Thoracic aorta (tissue), 2 donors: Measurements from ENCODE around the gene DCHS1. TPM values are rescaled to one million over a fixed set of nuclear protein-coding genes. Genes with fewer than 3 reads are reported as not detected.
A peak's percentile ranks its signal among the peaks of the same experiment; 100 is the strongest.

Experiments used
- ATAC-seq: fragments of 150-250 bp; one replicate; pipeline ENCODE4 v1.8.0; 2017; ENCODE audit warnings: low read depth; ENCODE audit not compliant: insufficient number of reproducible peaks, low FRiP score
- DNase-seq: peaks from one replicate; pipeline ENCODE4 v3.0.0-alpha.2; 2020; ENCODE audit warnings: low spot score
- H3K27ac ChIP-seq, 2 donors: fragments of 200-600 bp; sonication (generic); 1 replicate in 1 of 2; 2 replicates in 1 of 2; pipeline ENCODE4 v1.5.1; 2016; ENCODE audit warnings: mild to moderate bottlenecking in 2 of 2, moderate library complexity in 2 of 2
- H3K27me3 ChIP-seq: fragments of 200-600 bp; sonication (generic); replicated peaks from 2 replicates; pipeline ENCODE4 v1.6.0; 2016; ENCODE audit warnings: mild to moderate bottlenecking; ENCODE audit not compliant: insufficient read depth
- H3K36me3 ChIP-seq: fragments of 200-600 bp; sonication (generic); one replicate; pipeline ENCODE4 v1.5.1; 2016
- H3K4me1 ChIP-seq, 2 donors: fragments of 200-600 bp; sonication (generic); 1 replicate in 1 of 2; 2 replicates in 1 of 2; pipeline versions ENCODE4 v1.5.1 to v1.6.0; 2016; ENCODE audit warnings: low read depth in 2 of 2, mild to moderate bottlenecking in 1 of 2; ENCODE audit not compliant: control insufficient read depth in 1 of 2
- H3K4me3 ChIP-seq: fragments of 200-600 bp; sonication (generic); 2 replicates; pipeline ENCODE4 v1.5.1; 2016; ENCODE audit warnings: mild to moderate bottlenecking
- H3K9me3 ChIP-seq: fragments of 200-600 bp; sonication (generic); 2 replicates; pipeline ENCODE4 v1.5.1; 2016
- CTCF ChIP-seq: fragments of 200-600 bp; sonication (generic); IDR thresholded peaks from one replicate; pipeline ENCODE4 v1.5.1; 2019; ENCODE audit warnings: antibody characterized with exemption
- total RNA-seq, 2 donors: library from RNA; depleted of rRNA; stranded (reverse); fragments of >200 nt; gene quantifications; one replicate each; pipeline versions ENCODE4 v1.1.0 to v1.2.3, GENCODE V29; 2016

Gene DCHS1
- total RNA-seq, 2 donors from 2014 or later, result 62.3 to 73.5 TPM

- Histone ChIP-seq H3K36me3 (no peaks in the 10 kb centered on the region), H3K4me1 (peaks cover 29 to 56% of the 10 kb centered on the region in 2 donors), H3K27me3 (no peaks in the 10 kb centered on the region), H3K9me3 (no peaks in the 10 kb centered on the region), H3K4me3 (no peak overlapping the region), H3K27ac (no peak overlapping the region)
- TF ChIP-seq CTCF, result no peak
- ATAC-seq, result no peak
- DNase-seq, result no peak
Observed at GRCh38 chr11:6650980-6651379, 4.6 kb downstream of the DCHS1 start.

GRCh38 chr11:6650104-6650503, 5.5 kb downstream of the DCHS1 start:
- no peak overlapping the region for H3K27ac ChIP-seq
- ATAC-seq (no peak), DNase-seq (no peak)
- peaks cover 33 to 62% of the 10 kb centered on the region in 2 donors for H3K4me1 ChIP-seq
- no peak overlapping the region for H3K4me3 ChIP-seq
- H3K9me3 ChIP-seq, result no peaks in the 10 kb centered on the region
- H3K27me3 ChIP-seq, result no peaks in the 10 kb centered on the region
- no peak for TF ChIP-seq CTCF
- no peaks in the 10 kb centered on the region for H3K36me3 ChIP-seq

GRCh38 chr11:6648501-6648900, 7.1 kb downstream of the DCHS1 start:
- H3K27ac ChIP-seq, result peak overlapping the region; percentile 76 to 83
- no peak for ATAC-seq
- H3K36me3 ChIP-seq, result no peaks in the 10 kb centered on the region

GRCh38 chr11:6647836-6648235, 7.8 kb downstream of the DCHS1 start:
- H3K9me3 ChIP-seq, result no peaks in the 10 kb centered on the region
- no peaks in the 10 kb centered on the region for H3K27me3 ChIP-seq
- peaks cover 29 to 42% of the 10 kb centered on the region in 2 donors for H3K4me1 ChIP-seq
- H3K4me3 ChIP-seq, result peak overlapping the region; percentile 35
- H3K36me3 ChIP-seq, result no peaks in the 10 kb centered on the region
- no peak for DNase-seq
- no peak for ATAC-seq
- no peak for TF ChIP-seq CTCF
- peak overlapping the region; percentile 76 to 83 for H3K27ac ChIP-seq

More at GRCh38 chr11:6648501-6648900, 7.1 kb downstream of the DCHS1 start:
- Histone ChIP-seq H3K4me3 (no peak overlapping the region), H3K4me1 (peaks cover 29 to 46% of the 10 kb centered on the region in 2 donors), H3K27me3 (no peaks in the 10 kb centered on the region), H3K9me3 (no peaks in the 10 kb centered on the region)
- TF ChIP-seq CTCF, result no peak
- no peak for DNase-seq

- peak overlapping the region; percentile 76 to 83 for H3K27ac ChIP-seq
- DNase-seq, result no peak
- TF ChIP-seq CTCF, result no peak
- no peaks in the 10 kb centered on the region for H3K27me3 ChIP-seq
- peak overlapping the region; percentile 35 for H3K4me3 ChIP-seq
- H3K4me1 ChIP-seq, result peaks cover 29 to 42% of the 10 kb centered on the region in 2 donors
- no peaks in the 10 kb centered on the region for H3K36me3 ChIP-seq
- ATAC-seq, result no peak
- no peaks in the 10 kb centered on the region for H3K9me3 ChIP-seq
Observed at GRCh38 chr11:6646918-6647679, 8.5 kb downstream of the DCHS1 start.
